Suprapubic skin (tissue), 4 donors: ENCODE results near the gene ADH6. TPM values are rescaled to one million over a fixed set of nuclear protein-coding genes. Genes with fewer than 3 reads are reported as not detected.

Experiments
- DNase-seq, 2 donors: peaks; one replicate each; pipeline ENCODE4 v3.0.0-alpha.2; 2019; ENCODE audit warnings: low spot score in 2 of 2
- H3K27ac ChIP-seq: fragments of 200-600 bp; sonication (generic); one replicate; pipeline ENCODE4 v1.5.1; 2019
- H3K27me3 ChIP-seq: fragments of 200-600 bp; sonication (generic); one replicate; pipeline ENCODE4 v1.5.1; 2019
- H3K36me3 ChIP-seq: fragments of 200-600 bp; sonication (generic); one replicate; pipeline ENCODE4 v1.5.1; 2019
- H3K4me1 ChIP-seq: fragments of 200-600 bp; sonication (generic); one replicate; pipeline ENCODE4 v1.5.1; 2019
- H3K4me3 ChIP-seq: fragments of 200-600 bp; sonication (generic); one replicate; pipeline ENCODE4 v1.5.1; 2019; ENCODE audit warnings: mild to moderate bottlenecking
- H3K9me3 ChIP-seq: fragments of 200-600 bp; sonication (generic); one replicate; pipeline ENCODE4 v1.5.1; 2019
- CTCF ChIP-seq, 2 donors: fragments of 200-600 bp in 1 of 2; fragments of 450-650 bp in 1 of 2; sonication (generic) in 1 of 2; IDR thresholded peaks; one replicate each; pipeline ENCODE4 v1.5.1; 2016 to 2019; ENCODE audit warnings: antibody characterized with exemption in 2 of 2, mild to moderate bottlenecking in 1 of 2, moderate library complexity in 1 of 2
- EP300 ChIP-seq: sonication (generic); formaldehyde crosslinking; IDR thresholded peaks from one replicate; pipeline ENCODE4 v1.6.1; 2017; ENCODE audit warnings: antibody characterized with exemption
- POLR2A ChIP-seq, 2 donors: fragments of 450-650 bp; IDR thresholded peaks; one replicate each; pipeline ENCODE4 v1.6.1; 2017; ENCODE audit warnings: antibody characterized with exemption in 2 of 2, mild to moderate bottlenecking in 2 of 2, moderate library complexity in 2 of 2
- POLR2AphosphoS5 ChIP-seq, 3 donors: sonication (generic); formaldehyde crosslinking; IDR thresholded peaks; one replicate each; pipeline ENCODE4 v1.6.1; 2017; ENCODE audit warnings: antibody characterized with exemption in 3 of 3
- WGBS: methylation state at CpG from one replicate; pipeline ENCODE4 v1.1.5; 2018; 5-methylcytosine and 5-hydroxymethylcytosine counted together
- total RNA-seq, 4 donors: library from RNA; depleted of rRNA; stranded (reverse); fragments of >200 nt; gene quantifications; one replicate each; pipeline ENCODE4 v1.1.0, GENCODE V29; 2016

The ADH6 gene
- total RNA-seq, result 10 to 100 TPM in 3 of 4 donors, 1 to 10 TPM in 1; 2.5 to 18.8 (median 12.1) TPM

- H3K27me3 ChIP-seq, result no peaks in the 10 kb centered on the region
- DNase-seq, result no peak
- TF ChIP-seq EP300 (no peak), POLR2AphosphoS5 (IDR thresholded peaks at IDR 0.05) (no peak), CTCF (IDR thresholded peaks at IDR 0.05) (no peak), POLR2A (IDR thresholded peaks at IDR 0.05) (no peak)
- H3K4me3 ChIP-seq, result no peak within 1 kb of the TSS
- H3K36me3 ChIP-seq, result no peaks in the 10 kb centered on the region
- no peaks in the 10 kb centered on the region for H3K9me3 ChIP-seq
- H3K4me1 ChIP-seq, result no peaks in the 10 kb centered on the region
- H3K27ac ChIP-seq, result no peak within 1 kb of the TSS
- WGBS, result 93% methylated on average over 3 of the region's 3 CpGs
These were observed at the start of gene ADH6 for GRCh38 chr4:99219072-99219471. Gene ADH6, minus strand, starts transcription at chr4:99219246. Its CDS starts 94 bp downstream, at chr4:99219152.

- TF ChIP-seq EP300 (no peak), CTCF (IDR thresholded peaks at IDR 0.05) (no peak), POLR2AphosphoS5 (IDR thresholded peaks at IDR 0.05) (no peak), POLR2A (IDR thresholded peaks at IDR 0.05) (no peak)
- no peaks in the 10 kb centered on the region for H3K36me3 ChIP-seq
- no peaks in the 10 kb centered on the region for H3K9me3 ChIP-seq
- H3K4me3 ChIP-seq, result no peak overlapping the region
- no peaks in the 10 kb centered on the region for H3K27me3 ChIP-seq
- H3K27ac ChIP-seq, result no peak overlapping the region
- H3K4me1 ChIP-seq, result peaks cover 3% of the 10 kb centered on the region
- DNase-seq, result no peak
These were observed 45.9 kb upstream of the ADH6 start for GRCh38 chr4:99264927-99265326.

- no peak overlapping the region for H3K27ac ChIP-seq
- TF ChIP-seq POLR2AphosphoS5 (IDR thresholded peaks at IDR 0.05) (no peak), POLR2A (IDR thresholded peaks at IDR 0.05) (no peak), EP300 (no peak), CTCF (IDR thresholded peaks at IDR 0.05) (no peak)
- 54% methylated on average over 4 of the region's 4 CpGs for WGBS
- no peaks in the 10 kb centered on the region for H3K27me3 ChIP-seq
- no peak overlapping the region for H3K4me3 ChIP-seq
- H3K36me3 ChIP-seq, result no peaks in the 10 kb centered on the region
- H3K9me3 ChIP-seq, result no peaks in the 10 kb centered on the region
- DNase-seq, result no peak
- H3K4me1 ChIP-seq, result peaks cover 10% of the 10 kb centered on the region
These were observed 33.7 kb upstream of the ADH6 start for GRCh38 chr4:99252746-99253145.

- no peak for DNase-seq
- peaks cover 10% of the 10 kb centered on the region for H3K4me1 ChIP-seq
- 65% methylated on average over 1 of the region's 1 CpG for WGBS
These were observed 29.7 kb upstream of the ADH6 start for GRCh38 chr4:99248714-99249113.

GRCh38 chr4:99235955-99236354 lies 16.9 kb upstream of the ADH6 start:
- Histone ChIP-seq H3K4me3 (no peak overlapping the region), H3K27me3 (no peaks in the 10 kb centered on the region), H3K36me3 (no peaks in the 10 kb centered on the region), H3K4me1 (peaks cover 8% of the 10 kb centered on the region), H3K27ac (no peak overlapping the region), H3K9me3 (no peaks in the 10 kb centered on the region)
- DNase-seq, result no peak
- TF ChIP-seq EP300 (no peak), CTCF (IDR thresholded peaks at IDR 0.05) (no peak)
- WGBS, result 88% methylated on average over 1 of the region's 1 CpG

More at GRCh38 chr4:99248714-99249113, 29.7 kb upstream of the ADH6 start:
- no peak overlapping the region for H3K27ac ChIP-seq
- H3K27me3 ChIP-seq, result no peaks in the 10 kb centered on the region
- peaks cover 9% of the 10 kb centered on the region for H3K9me3 ChIP-seq
- no peaks in the 10 kb centered on the region for H3K36me3 ChIP-seq
- no peak overlapping the region for H3K4me3 ChIP-seq
- no peak for TF ChIP-seq POLR2A (IDR thresholded peaks at IDR 0.05)
- no peak for TF ChIP-seq POLR2AphosphoS5 (IDR thresholded peaks at IDR 0.05)
- TF ChIP-seq EP300, result no peak
- TF ChIP-seq CTCF (IDR thresholded peaks at IDR 0.05), result no peak
